GM23248 (cell line): Measurements from ENCODE around the gene NDUFAF3. TPM values are rescaled to one million over a fixed set of nuclear protein-coding genes. Genes with fewer than 3 reads are reported as not detected.

ENCODE experiments used
- DNase-seq: peaks from one replicate; pipeline ENCODE4 v3.0.0-alpha.2; 2015
- H2AFZ ChIP-seq: fragments of 200-600 bp; sonication (generic); 2 replicates; pipeline ENCODE4 v1.6.1; 2016; ENCODE audit warnings: antibody characterized with exemption
- H3F3A ChIP-seq: fragments of 200-600 bp; sonication (generic); 2 replicates; pipeline ENCODE4 v1.6.1; 2016; ENCODE audit warnings: mild to moderate bottlenecking, antibody characterized with exemption, mixed run types; ENCODE audit not compliant: insufficient read depth
- H3K27ac ChIP-seq: fragments of 200-600 bp; sonication (generic); 2 replicates; pipeline ENCODE4 v1.5.1; 2016; ENCODE audit warnings: mild to moderate bottlenecking
- H3K27me3 ChIP-seq: fragments of 200-600 bp; sonication (generic); replicated peaks from 2 replicates; pipeline ENCODE4 v1.6.1; 2016; ENCODE audit warnings: mild to moderate bottlenecking; ENCODE audit not compliant: insufficient read depth
- H3K36me3 ChIP-seq: fragments of 200-600 bp; sonication (generic); 2 replicates; pipeline ENCODE4 v1.6.1; 2016; ENCODE audit warnings: low read depth, mild to moderate bottlenecking
- H3K4me1 ChIP-seq: fragments of 200-600 bp; sonication (generic); 2 replicates; pipeline ENCODE4 v1.6.1; 2016; ENCODE audit warnings: mild to moderate bottlenecking; ENCODE audit not compliant: insufficient read depth
- H3K4me2 ChIP-seq: fragments of 200-600 bp; sonication (generic); one replicate; pipeline ENCODE4 v1.6.1; 2016; ENCODE audit warnings: mild to moderate bottlenecking; ENCODE audit not compliant: unreplicated experiment
- H3K4me3 ChIP-seq: fragments of 200-600 bp; sonication (generic); 2 replicates; pipeline ENCODE4 v1.5.1; 2016; ENCODE audit warnings: mild to moderate bottlenecking
- H3K79me2 ChIP-seq: fragments of 200-600 bp; sonication (generic); 2 replicates; pipeline ENCODE4 v1.6.1; 2016; ENCODE audit warnings: mild to moderate bottlenecking; ENCODE audit not compliant: insufficient read depth
- H3K9ac ChIP-seq: fragments of 200-600 bp; sonication (generic); 2 replicates; pipeline ENCODE4 v1.6.1; 2016; ENCODE audit warnings: mild to moderate bottlenecking
- H3K9me2 ChIP-seq: fragments of 200-600 bp; sonication (generic); 2 replicates; pipeline ENCODE4 v1.6.1; 2016; ENCODE audit warnings: mixed run types, mild to moderate bottlenecking, moderate library complexity; ENCODE audit not compliant: insufficient read depth
- H3K9me3 ChIP-seq: fragments of 200-600 bp; sonication (generic); one replicate; pipeline ENCODE4 v1.6.1; 2017; ENCODE audit warnings: low read depth
- H4K20me1 ChIP-seq: fragments of 200-600 bp; sonication (generic); 2 replicates; pipeline ENCODE4 v1.6.0; 2016; ENCODE audit not compliant: insufficient read depth
- EZH2 ChIP-seq: fragments of 200-600 bp; sonication (generic); IDR thresholded peaks from 2 replicates; pipeline ENCODE4 v1.6.1; 2018; ENCODE audit warnings: antibody characterized with exemption, mild to moderate bottlenecking; ENCODE audit not compliant: insufficient read depth, poor library complexity, severe bottlenecking
- EZH2phosphoT487 ChIP-seq: fragments of 200-600 bp; sonication (generic); IDR thresholded peaks from 2 replicates; pipeline ENCODE4 v1.6.1; 2018; ENCODE audit warnings: antibody characterized with exemption, moderate library complexity, mild to moderate bottlenecking, low read depth; ENCODE audit not compliant: insufficient read depth
- WGBS, 2 experiments: methylation state at CpG; one replicate each; pipeline ENCODE4 v1.1.6; 2015 to 2017; ENCODE audit warnings: low lambda C conversion rate in 2 of 2, low coverage in 1 of 2; ENCODE audit errors: missing lambda C conversion rate in 2 of 2; 5-methylcytosine and 5-hydroxymethylcytosine counted together
- in situ Hi-C: fragments of 300-500 bp; cut with MboI; formaldehyde crosslinking; loops from 2 replicates; pipeline ENCODE4 v1.15.0; 2020
- polyA plus RNA-seq: library from polyadenylated mRNA; unstranded; fragments of >200 nt; fragmentation: Nextera tagmentation; extraction: Ambion mirVana; gene quantifications from 2 replicates; pipeline ENCODE4 v1.2.1, GENCODE V29; 2016
- total RNA-seq: library from RNA; depleted of rRNA; stranded (reverse); fragments of >200 nt; shearing (Covaris generic); gene quantifications from 2 replicates; pipeline ENCODE4 v1.2.3, GENCODE V29; 2014

Gene NDUFAF3
- total and polyA plus RNA-seq, 2 experiments from 2014 or later = 129 to 218 TPM

DNA sequence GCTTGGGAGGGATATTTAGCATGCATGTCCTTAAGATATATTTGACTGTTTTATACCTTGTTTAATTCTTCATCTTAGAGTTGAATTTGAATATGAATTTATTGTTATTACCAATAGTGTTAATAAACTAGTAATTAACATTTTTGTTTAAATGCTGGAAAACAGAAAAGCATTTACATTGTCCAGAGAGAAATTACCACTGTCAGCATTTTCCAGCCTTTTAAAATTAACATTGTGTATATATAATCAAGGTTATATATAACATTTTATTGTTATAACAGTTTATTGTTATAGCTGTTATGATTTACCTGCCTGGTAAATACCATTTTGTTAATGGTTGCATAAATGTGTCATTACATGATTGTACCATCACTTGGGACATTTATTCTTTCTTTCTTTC lies 39.9 kb upstream of the NDUFAF3 start:
- in situ Hi-C loops = no loop called here
- no peaks in the 10 kb centered on the region for H3K27me3 ChIP-seq
- no peak overlapping the region for H2AFZ ChIP-seq
- no peak overlapping the region for H3K4me2 ChIP-seq
- H3K27ac ChIP-seq = no peak overlapping the region
- no peaks in the 10 kb centered on the region for H3K79me2 ChIP-seq
- no peak for TF ChIP-seq EZH2phosphoT487
- TF ChIP-seq EZH2 = no peak
- H3K9me2 ChIP-seq = no peaks in the 10 kb centered on the region
- DNase-seq = no peak
- no peak overlapping the region for H3K4me3 ChIP-seq
- no peak overlapping the region for H3K9ac ChIP-seq
- no peaks in the 10 kb centered on the region for H3K9me3 ChIP-seq
- 0 out of 2 replicates have a peak, but pooled peaks cover 6% of the 10 kb centered on the region for H3F3A ChIP-seq
- H3K36me3 ChIP-seq = peaks cover 22% of the 10 kb centered on the region
- no peaks in the 10 kb centered on the region for H3K4me1 ChIP-seq
- H4K20me1 ChIP-seq = no peaks in the 10 kb centered on the region

DNA sequence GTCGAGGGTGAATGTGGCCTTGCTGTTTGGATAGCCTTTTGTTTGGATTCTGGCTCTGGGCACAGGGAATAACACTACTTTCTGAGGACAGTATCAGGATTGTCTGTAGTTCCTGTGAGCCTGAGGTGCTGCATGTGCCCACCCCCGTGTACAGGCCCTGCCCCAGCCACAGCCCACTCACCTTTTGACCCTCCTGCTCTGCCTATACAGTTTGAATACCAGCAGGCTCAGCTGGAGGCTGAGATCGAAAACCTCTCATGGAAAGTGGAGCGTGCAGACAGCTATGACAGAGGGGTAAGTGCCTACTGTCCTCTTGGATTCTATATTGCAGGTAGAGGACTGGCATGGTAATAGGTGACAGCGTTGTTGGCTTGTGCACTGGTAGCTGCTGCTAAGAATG lies 39.2 kb upstream of the NDUFAF3 start:
- H3K9me2 ChIP-seq = no peaks in the 10 kb centered on the region

DNA sequence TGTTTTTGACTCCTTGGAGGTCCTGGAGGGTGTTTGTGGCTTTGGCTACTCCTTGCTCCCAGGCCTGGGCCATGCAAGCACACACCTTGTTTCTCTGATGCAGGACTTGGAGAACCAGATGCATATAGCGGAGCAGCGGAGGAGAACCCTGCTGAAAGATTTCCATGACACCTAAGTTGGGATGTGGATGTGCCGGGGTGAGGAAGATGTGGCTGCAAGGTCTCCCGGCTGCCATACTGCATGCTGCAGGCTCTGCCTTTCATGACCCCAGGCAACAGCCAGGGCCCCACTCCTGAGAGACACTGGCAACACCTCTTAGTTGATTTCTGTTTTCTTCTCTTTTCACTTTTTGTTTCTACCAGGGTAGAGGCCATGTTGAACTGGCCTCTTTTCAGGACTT lies 38.8 kb upstream of the NDUFAF3 start:
- TF ChIP-seq EZH2phosphoT487 (no peak), EZH2 (no peak)
- in situ Hi-C loops = no loop called here
- Histone ChIP-seq H3K4me2 (no peak overlapping the region), H3K4me1 (no peaks in the 10 kb centered on the region), H3K27ac (no peak overlapping the region), H3F3A (0 out of 2 replicates have a peak, but pooled peaks cover 6% of the 10 kb centered on the region), H2AFZ (no peak overlapping the region), H3K36me3 (peaks cover 15% of the 10 kb centered on the region), H3K9me2 (no peaks in the 10 kb centered on the region), H4K20me1 (no peaks in the 10 kb centered on the region), H3K9me3 (no peaks in the 10 kb centered on the region), H3K4me3 (no peak overlapping the region), H3K79me2 (no peaks in the 10 kb centered on the region), H3K9ac (no peak overlapping the region), H3K27me3 (no peaks in the 10 kb centered on the region)
- DNase-seq = no peak
- 98 to 100% methylated on average over 4 of the region's 4 CpGs for WGBS, 2 experiments

More for the DNA sequence above, 39.2 kb upstream of the NDUFAF3 start:
- Histone ChIP-seq H3K4me3 (no peak overlapping the region), H3F3A (0 out of 2 replicates have a peak, but pooled peaks cover 6% of the 10 kb centered on the region), H4K20me1 (no peaks in the 10 kb centered on the region), H3K4me2 (no peak overlapping the region), H3K79me2 (no peaks in the 10 kb centered on the region), H3K9me3 (no peaks in the 10 kb centered on the region), H3K4me1 (no peaks in the 10 kb centered on the region), H2AFZ (no peak overlapping the region), H3K27me3 (no peaks in the 10 kb centered on the region), H3K9ac (no peak overlapping the region), H3K27ac (no peak overlapping the region), H3K36me3 (peaks cover 17% of the 10 kb centered on the region)
- TF ChIP-seq EZH2 (no peak), EZH2phosphoT487 (no peak)
- no peak for DNase-seq
- in situ Hi-C loops = no loop called here
- WGBS, 2 experiments = 57 to 71% methylated on average over 5 of the region's 5 CpGs

DNA sequence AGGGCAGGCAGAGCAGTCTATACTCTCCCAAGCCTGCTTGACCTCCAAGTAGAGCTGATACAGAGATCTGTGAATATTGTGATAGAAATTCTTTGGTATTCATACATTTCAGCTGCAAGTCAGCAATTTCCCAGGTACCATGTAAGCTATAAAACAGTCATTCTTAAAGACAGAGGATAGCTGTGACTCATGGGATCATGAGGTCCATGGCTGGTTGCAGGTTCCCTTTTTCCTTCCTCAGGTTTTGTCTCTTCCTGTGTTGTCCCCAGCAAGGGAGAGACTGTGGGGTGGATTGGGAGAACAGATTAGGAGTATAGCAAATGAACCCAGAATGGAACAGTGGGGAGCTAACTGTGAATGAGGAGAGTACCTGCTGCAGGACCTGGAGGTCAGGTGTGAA lies 37.3 kb upstream of the NDUFAF3 start:
- H3K36me3 ChIP-seq = peaks cover 15% of the 10 kb centered on the region
- H3K4me1 ChIP-seq = no peaks in the 10 kb centered on the region
- H3K4me2 ChIP-seq = no peak overlapping the region
- peaks cover 11% of the 10 kb centered on the region; the same call in 1 of the 2 replicates for H3F3A ChIP-seq
- DNase-seq = peak; percentile 7
- TF ChIP-seq EZH2 = no peak
- no peak for TF ChIP-seq EZH2phosphoT487
- no peak overlapping the region for H3K27ac ChIP-seq
- no peaks in the 10 kb centered on the region for H3K79me2 ChIP-seq
- H3K4me3 ChIP-seq = no peak overlapping the region
- no peak overlapping the region for H2AFZ ChIP-seq
- no peaks in the 10 kb centered on the region for H3K9me3 ChIP-seq
- no peak overlapping the region for H3K9ac ChIP-seq
- H3K27me3 ChIP-seq = no peaks in the 10 kb centered on the region
- H3K9me2 ChIP-seq = no peaks in the 10 kb centered on the region
- H4K20me1 ChIP-seq = no peaks in the 10 kb centered on the region
- in situ Hi-C loops = no loop called here

DNA sequence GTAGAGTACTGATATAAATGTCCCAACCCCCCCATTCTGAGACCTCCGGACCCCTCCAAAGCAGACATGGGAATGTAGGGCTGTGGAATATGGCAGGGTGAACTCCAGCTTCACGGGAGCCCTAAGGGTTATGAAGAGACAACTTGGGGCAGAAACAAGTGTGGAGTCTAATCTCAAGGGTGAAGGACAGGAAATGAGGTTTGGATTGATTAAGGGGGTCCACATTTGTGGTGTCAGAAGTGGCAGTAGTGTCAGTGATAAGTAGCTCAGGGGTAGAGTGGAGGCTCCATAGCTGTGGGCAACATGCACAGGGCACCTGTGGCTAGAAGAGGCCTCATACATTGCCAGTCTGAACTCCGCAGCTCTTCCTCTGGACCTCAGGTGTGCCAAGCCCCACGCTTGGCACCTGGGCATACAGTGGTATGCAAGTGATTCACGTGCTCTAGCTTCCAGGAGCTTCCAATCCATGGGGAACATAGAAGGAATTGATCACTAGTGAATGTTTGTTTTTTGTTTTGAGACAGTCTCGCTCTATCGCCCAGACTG lies 36.0 kb upstream of the NDUFAF3 start:
- in situ Hi-C loops = no loop called here
- Histone ChIP-seq H3K27ac (no peak overlapping the region), H3K9me3 (no peaks in the 10 kb centered on the region), H3K9ac (no peak overlapping the region), H3K4me1 (0 out of 2 replicates have a peak, but pooled peaks cover under 1% of the 10 kb centered on the region), H4K20me1 (no peaks in the 10 kb centered on the region), H3F3A (peaks cover 11% of the 10 kb centered on the region; the same call in 1 of the 2 replicates), H3K9me2 (no peaks in the 10 kb centered on the region), H3K27me3 (no peaks in the 10 kb centered on the region), H3K79me2 (peaks cover 7% of the 10 kb centered on the region), H3K36me3 (peaks cover 10% of the 10 kb centered on the region), H2AFZ (no peak overlapping the region), H3K4me2 (no peak overlapping the region), H3K4me3 (no peak overlapping the region)
- no peak for TF ChIP-seq EZH2phosphoT487
- no peak for TF ChIP-seq EZH2
- DNase-seq = no peak
- WGBS, 2 experiments = 87 to 92% methylated on average over 7 of the region's 7 CpGs
